ENCODE results near the gene SPATA18.

Gene SPATA18, protein sequence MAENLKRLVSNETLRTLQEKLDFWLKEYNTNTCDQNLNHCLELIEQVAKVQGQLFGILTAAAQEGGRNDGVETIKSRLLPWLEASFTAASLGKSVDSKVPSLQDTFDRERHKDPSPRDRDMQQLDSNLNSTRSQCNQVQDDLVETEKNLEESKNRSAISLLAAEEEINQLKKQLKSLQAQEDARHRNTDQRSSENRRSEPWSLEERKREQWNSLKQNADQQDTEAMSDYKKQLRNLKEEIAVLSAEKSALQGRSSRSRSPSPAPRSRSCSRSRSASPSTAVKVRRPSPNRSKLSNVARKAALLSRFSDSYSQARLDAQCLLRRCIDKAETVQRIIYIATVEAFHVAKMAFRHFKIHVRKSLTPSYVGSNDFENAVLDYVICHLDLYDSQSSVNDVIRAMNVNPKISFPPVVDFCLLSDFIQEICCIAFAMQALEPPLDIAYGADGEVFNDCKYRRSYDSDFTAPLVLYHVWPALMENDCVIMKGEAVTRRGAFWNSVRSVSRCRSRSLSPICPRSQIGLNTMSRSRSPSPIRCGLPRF

GRCh38 chr4:52051213-52051614 lies at the start of gene SPATA18:
SPATA18 (plus strand) TSS chr4:52051304; CDS start chr4:52051705, 401 bp downstream.
- DNase-seq = peak in 6 of 51 donors; percentile 1 to 32 (median 6)

DNA sequence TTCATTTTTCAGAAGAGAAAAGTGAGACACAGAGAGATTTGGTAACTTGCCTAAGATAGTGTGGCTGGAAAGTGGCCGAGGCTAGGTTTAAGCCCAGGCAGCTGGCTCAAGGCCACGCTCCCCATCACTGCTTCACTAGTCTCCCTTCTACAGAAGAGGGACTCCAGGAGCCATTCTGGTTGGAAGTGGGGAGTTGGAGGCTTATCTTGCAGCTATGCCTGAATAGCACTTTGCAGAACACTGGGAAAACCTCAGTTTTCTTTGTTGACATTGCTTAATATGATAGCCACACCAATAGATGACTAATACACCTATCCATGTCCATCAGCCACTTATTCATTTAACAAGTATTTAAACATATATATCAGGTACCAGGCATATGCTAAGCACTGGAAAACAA lies 49.5 kb upstream of the SPATA18 start:
- DNase-seq = no peak

GRCh38 chr4:52004414-52004813 lies 46.7 kb upstream of the SPATA18 start:
- DNase-seq = no peak

DNA sequence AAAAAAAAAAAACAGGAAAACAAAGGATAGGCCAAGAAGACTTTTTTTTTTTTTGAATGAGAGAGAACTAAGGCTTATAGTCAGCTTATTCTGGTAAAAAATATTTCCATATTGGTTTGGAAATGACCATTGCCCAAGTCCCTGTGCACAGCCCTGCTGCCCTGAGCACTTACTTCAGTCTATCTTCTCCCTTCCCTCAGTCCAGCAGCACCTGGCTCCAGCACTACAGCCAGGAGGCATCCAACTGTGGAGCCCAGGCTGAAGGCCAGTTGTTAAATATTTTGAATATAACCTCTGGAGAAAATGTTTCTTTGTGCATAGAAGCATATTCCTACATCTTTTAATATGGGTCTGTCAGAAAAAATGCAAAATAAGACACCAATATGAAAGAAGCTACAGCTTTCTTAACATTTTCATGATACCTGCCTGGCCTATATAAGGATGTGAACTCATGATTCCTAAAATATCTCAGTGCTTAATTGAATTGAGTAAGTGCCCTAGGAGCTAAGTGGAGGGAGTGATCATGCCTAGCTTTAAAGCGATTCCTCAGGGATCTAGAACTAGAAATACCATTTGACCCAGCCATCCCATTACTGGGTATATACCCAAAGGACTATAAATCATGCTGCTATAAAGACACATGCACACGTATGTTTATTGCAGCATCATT lies 45.4 kb upstream of the SPATA18 start:
- DNase-seq = no peak

DNA sequence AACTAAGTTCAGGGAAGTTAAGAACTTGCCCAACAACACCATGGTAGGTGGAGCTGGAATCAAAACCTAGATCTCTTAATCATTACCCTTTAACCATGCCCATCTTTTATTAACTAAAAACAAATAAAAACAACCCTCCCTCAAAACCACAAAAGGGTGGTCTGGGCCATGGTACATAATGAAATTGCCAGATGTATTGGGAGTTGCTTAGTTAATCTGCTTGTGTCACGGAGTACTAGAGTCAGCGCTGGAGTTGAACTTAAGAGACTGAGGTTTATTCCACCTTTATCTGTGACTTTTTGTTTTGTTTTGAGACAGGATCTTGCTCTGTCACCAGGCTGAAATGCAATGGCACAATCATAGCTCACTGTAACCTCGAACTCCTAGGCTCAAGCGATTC lies 44.2 kb upstream of the SPATA18 start:
- DNase-seq = no peak

DNA sequence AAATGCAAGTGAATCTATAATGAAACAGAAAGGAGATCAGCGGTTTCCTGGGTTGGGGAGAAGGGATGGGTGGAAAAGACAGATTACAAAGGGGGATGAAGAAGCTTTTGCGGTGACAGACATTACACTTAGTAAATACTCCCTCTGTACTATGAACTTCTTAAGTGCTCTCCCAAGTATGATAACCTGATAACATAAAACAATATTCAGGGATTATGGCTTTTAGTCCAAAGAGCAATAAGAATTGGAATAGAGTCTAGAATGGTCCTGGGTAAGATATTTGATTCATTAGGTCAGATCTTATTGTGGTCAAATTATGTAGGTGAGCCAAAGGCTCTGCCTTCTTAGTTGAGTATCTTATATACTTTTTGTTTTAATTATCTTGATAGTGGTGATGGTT lies 40.1 kb upstream of the SPATA18 start:
- DNase-seq = no peak

DNA sequence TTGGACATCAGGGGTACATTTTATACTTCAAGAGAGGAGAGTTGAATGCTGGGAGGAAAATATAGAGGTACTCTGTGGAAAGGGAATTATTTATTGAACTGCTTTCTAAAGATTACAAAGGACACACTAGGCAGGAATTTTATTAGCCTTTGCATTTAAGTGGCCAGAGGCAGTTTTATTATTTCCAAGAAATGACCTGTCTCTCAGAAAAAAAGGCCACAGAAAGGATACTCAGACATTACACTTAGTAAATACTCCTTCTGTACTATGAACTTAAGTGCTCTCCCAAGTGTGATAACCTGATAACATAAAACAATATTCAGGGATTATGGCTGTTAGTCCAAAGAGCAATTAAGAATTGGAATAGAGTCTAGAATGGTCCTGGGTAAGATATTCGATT lies 38.5 kb upstream of the SPATA18 start:
- no peak for DNase-seq

- no peak for DNase-seq
These were observed 36.2 kb upstream of the SPATA18 start for GRCh38 chr4:52014903-52015302.

- no peak for DNase-seq
These were observed 35.7 kb upstream of the SPATA18 start for GRCh38 chr4:52015366-52015765.

DNA sequence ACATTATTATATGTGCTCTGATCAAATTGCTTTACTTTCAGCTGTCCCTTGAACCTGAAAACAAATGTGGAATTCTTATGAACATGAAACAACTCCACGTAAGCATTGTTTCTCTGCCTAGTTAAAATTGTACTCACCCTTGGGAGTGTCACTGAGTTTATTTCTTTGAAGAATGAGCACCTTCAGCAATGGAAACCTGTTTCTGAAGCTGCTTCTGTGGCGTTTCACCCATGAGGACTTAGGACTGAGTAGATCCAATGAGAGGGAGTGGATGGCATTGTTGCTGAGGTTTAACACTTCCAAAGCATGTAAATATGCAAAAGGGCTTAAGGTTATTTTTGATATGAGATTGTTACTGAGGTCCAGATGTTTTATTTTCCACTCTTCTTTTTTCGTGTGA lies 34.1 kb upstream of the SPATA18 start:
- no peak for DNase-seq

DNA sequence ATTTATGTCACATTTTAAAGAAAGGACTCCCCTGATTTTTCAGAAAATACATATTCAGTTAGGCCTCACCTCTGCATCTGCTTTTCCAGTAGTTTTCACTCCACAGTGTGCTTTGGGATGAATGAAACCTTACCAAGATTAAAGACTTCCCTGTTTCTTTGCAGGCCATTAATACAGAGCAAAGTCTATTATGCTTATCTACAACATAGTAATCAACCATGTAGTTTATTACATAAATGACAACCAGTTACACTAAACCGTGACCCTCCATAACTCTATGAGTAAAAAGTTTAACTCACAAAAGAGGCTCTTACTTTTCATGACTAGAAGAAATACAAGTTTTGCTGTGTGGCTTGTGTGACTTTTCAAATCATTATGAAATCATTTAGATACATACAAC lies 33.3 kb upstream of the SPATA18 start:
- no peak for DNase-seq

DNA sequence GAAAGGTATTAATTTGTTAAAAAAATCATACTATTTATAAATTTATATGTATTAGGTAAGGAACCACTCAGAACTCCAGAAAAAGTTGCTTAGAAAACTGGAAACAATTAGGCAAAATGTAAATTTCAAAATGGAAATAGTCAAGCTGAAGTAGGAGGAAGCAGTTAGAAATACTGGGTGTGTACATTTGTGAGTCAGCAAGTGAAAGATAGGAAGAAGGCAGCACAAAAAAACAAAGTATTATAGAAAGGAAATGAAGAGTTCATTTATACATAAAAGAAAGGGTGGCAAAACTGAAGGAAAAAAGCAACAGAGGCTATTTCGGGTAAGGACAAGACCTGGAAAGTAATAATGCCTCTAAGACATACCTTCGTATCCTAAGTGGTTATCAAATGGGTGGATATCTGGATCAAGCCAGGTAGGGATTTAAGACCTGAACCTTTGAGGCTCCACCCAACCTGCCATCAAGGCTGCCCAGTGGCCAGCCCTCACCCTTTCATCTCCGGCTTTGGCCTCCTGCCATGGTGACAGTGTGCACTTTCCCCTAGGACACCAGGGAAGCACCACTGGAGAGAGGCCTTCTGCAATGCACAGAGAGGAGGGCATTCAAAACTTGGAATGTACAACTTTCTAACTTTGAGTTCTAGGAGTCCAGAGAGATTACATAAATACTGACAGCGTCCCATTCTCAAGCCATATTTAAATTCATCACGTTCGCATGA lies 31.0 kb upstream of the SPATA18 start, which contains the start of gene LRRC66:
Gene LRRC66, minus strand, starts transcription at position 428 of the 722 bp plus-strand sequence. CDS start 2,750 bp downstream, outside the sequence.
- DNase-seq = no peak

DNA sequence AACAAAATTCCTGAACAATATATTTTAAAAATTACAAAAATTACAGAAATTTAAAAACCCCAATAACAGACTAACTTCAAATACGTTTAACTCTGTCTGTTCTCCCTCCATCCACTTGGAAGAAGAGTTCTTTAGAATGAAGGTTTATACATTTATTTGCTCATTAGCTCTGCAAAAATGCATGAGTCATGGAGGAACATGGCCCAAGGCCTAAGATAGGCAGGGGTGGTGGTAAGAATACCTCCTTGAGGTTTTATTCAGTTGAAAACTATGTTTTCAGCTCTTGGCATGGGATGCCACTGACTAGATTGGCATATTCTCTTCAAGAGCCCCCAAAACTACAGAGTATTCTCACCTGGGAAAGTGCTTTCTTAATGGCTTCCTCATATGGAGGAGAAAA lies 22.1 kb upstream of the SPATA18 start:
- no peak for DNase-seq

DNA sequence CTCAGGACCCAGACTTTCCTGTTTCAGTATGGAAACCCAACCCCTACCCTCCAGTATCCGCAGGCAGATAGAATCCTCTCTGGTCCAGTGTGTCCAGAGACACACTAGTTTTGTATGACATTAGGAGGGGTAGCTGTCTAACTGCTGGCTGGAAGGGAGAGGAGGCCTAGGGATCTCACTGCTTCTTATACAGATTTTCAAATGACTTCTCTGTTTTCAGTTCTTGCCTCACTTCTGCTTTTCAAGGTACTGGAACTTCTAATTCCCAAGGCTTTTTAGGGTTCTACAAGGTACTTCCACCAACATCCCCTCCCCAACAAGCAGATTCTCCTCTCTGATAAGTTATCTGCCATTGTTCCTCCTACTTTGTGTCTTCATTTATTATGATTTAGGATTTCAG lies 19.1 kb upstream of the SPATA18 start:
- DNase-seq = no peak

- DNase-seq = no peak
These were observed 15.9 kb upstream of the SPATA18 start for GRCh38 chr4:52035190-52035589.

DNA sequence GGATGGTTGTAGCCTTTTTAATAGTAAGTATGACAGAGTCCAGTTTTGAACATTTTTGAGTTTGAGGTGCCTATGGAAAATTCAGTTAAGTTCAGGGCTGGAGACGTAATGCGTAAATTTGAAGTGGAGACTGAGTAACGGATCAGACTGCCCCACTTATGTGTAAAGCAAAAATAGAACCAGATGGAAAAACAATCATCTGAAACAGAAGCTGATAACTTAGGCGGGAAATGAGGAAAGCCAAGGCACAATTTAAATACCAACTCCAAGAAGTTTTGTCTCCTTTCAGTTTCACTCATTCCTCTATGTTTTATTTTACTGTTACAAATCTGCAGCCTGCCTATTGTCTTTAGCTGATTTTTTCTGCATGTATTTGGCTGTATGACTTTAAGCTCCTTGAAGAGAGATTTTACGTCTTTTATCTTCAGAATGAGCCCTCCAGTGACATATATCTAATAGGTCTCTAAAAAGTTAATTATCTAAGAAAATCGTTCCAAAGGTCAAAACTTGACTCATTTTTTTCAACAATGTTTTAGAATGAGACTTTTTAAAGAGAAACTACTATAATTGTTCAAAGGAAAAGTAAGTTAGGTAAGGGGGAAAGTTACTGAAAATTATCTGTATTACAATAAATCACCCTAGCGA lies 14.1 kb upstream of the SPATA18 start:
- no peak for DNase-seq

DNA sequence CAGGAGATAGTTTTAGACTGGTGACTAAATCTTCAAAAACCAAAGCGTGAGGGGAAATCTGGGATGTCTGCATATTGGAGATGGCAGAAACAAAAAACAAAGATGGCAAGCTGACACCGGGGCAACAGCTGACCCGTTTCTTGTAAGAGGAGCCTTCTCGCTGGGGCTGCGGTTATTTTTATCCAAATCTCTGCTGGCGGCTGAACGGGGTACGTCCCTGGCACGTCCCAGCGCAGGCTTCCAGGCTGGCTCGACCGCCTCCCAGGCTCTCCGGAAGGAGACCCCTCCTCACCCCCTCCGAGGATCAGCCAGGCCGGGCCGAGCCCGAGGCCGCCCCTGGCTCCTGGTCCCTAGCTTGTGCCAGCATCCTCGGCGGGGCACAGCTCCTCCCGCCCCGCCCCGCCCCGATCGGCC lies 13.4 kb upstream of the SPATA18 start:
- peak in 43 of 51 donors; percentile 18 to 82 (median 56) for DNase-seq

DNA sequence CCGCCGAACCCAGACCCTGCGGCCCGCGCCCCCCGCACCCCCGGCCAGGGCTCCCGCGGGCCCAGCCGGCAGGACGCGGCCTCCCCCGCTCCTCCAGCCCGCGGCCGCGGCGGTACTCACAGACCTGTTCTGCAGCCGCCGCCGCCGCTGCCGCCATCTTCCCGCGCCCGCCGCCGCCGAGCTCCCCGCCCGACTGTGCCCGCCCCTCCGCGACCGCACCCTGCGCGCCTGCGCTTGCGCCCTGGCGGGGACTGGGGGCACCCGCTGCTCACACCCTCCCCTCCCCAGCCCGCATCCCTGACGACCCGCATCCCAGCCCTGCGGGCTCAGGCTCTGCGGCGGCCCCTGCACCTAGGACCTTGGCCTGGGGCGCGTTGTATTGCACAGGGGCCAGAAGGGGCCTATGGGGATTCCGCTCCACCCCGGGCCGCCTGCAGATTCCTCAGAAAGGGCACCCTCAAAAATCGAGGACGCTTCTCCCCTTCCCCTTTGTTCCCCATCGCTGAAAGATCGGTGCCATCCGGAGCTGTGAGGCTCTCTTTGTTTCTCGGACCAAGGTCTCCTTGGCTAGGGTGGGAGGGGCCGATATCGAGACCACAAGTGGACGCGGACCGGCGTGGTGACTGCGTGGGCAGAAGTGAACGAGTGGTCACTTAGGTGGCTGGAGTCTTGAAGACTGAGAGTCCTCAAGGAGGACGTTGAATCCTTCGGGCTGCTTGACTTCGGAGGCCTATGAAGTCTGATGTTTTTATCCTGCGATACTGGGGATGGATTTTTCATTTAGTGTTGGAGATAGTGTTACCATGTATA lies 12.8 kb upstream of the SPATA18 start, which contains the start of gene SGCB:
Gene SGCB, minus strand, starts transcription at position 197 of the 810 bp plus-strand sequence. Its CDS starts 40 bp downstream, at position 157.
- peak; percentile 17 to 87 (median 70) for DNase-seq

GRCh38 chr4:52045028-52045427 lies 6.1 kb upstream of the SPATA18 start:
- no peak for DNase-seq

GRCh38 chr4:52049266-52049665 lies 1.8 kb upstream of the SPATA18 start:
- DNase-seq = no peak
